SKM-1 treated with dmso at 0.1 percent for 144 hours (cell line): Measurements from ENCODE around the gene SLC15A1.

Experiments used
- DNase-seq: peaks from one replicate; lab custom pipeline; 2025; ENCODE audit not compliant: unreplicated experiment; lab: John Stamatoyannopoulos, UW

The SLC15A1 gene

GRCh38 chr13:98752467-98753290 lies at the start of gene SLC15A1:
SLC15A1 (minus strand) TSS chr13:98752672; CDS start chr13:98752598, 74 bp downstream.
- DNase-seq, result no peak

GRCh38 chr13:98801626-98802418 lies 49.4 kb upstream of the SLC15A1 start:
- no peak for DNase-seq

GRCh38 chr13:98800078-98800477 lies 47.6 kb upstream of the SLC15A1 start:
- no peak for DNase-seq

GRCh38 chr13:98798849-98799645 lies 46.6 kb upstream of the SLC15A1 start:
- DNase-seq, result no peak

GRCh38 chr13:98797456-98797855 lies 45.0 kb upstream of the SLC15A1 start:
- DNase-seq, result no peak

- DNase-seq, result no peak
Measured at GRCh38 chr13:98796798-98797197, 44.3 kb upstream of the SLC15A1 start.

- DNase-seq, result no peak
Measured at GRCh38 chr13:98796191-98796590, 43.7 kb upstream of the SLC15A1 start.

- no peak for DNase-seq
Measured at GRCh38 chr13:98795220-98795619, 42.7 kb upstream of the SLC15A1 start.

GRCh38 chr13:98794498-98794897 lies 42.0 kb upstream of the SLC15A1 start:
- DNase-seq, result no peak

GRCh38 chr13:98792785-98793495 lies 40.5 kb upstream of the SLC15A1 start:
- no peak for DNase-seq

GRCh38 chr13:98792321-98792720 lies 39.8 kb upstream of the SLC15A1 start:
- no peak for DNase-seq

GRCh38 chr13:98791611-98792010 lies 39.1 kb upstream of the SLC15A1 start:
- no peak for DNase-seq

GRCh38 chr13:98787996-98788395 lies 35.5 kb upstream of the SLC15A1 start:
- no peak for DNase-seq

GRCh38 chr13:98787173-98787572 lies 34.7 kb upstream of the SLC15A1 start:
- DNase-seq, result no peak

- DNase-seq, result no peak
Measured at GRCh38 chr13:98786023-98786422, 33.6 kb upstream of the SLC15A1 start.

- DNase-seq, result no peak
Measured at GRCh38 chr13:98785405-98785804, 32.9 kb upstream of the SLC15A1 start.

GRCh38 chr13:98784666-98785065 lies 32.2 kb upstream of the SLC15A1 start:
- DNase-seq, result no peak

- DNase-seq, result no peak
Measured at GRCh38 chr13:98783856-98784478, 31.5 kb upstream of the SLC15A1 start.

- DNase-seq, result no peak
Measured at GRCh38 chr13:98782654-98783053, 30.2 kb upstream of the SLC15A1 start.

GRCh38 chr13:98781905-98782304 lies 29.4 kb upstream of the SLC15A1 start:
- no peak for DNase-seq
